HepG2 (cell line): ENCODE measurements around the gene ATP6V1C2.

Experiments used
- MAX ChIP-seq: IDR thresholded peaks from 2 replicates; pipeline ENCODE4 v1.6.1; 2012; ENCODE audit warnings: inconsistent platforms
- PCBP1 ChIP-seq: fragments of 200-400 bp; formaldehyde crosslinking; IDR thresholded peaks from 2 replicates; pipeline ENCODE4 v1.6.1; 2017; ENCODE audit warnings: mild to moderate bottlenecking, low read depth, low read length, borderline replicate concordance
- SAFB2 ChIP-seq: sonication (generic); formaldehyde crosslinking; IDR thresholded peaks from 2 replicates; pipeline ENCODE4 v1.5.1; 2020; ENCODE audit warnings: missing genetic modification reagents, low read depth, mild to moderate bottlenecking, borderline replicate concordance
- SP2 ChIP-seq: sonication (generic); formaldehyde crosslinking; IDR thresholded peaks from 2 replicates; pipeline ENCODE4 v1.5.1; 2020; ENCODE audit warnings: mild to moderate bottlenecking, missing genetic modification reagents
- THAP9 ChIP-seq: sonication (generic); formaldehyde crosslinking; IDR thresholded peaks from 2 replicates; pipeline ENCODE4; 2020; ENCODE audit warnings: missing genetic modification reagents, mild to moderate bottlenecking, borderline replicate concordance
- ZNF124 ChIP-seq: sonication (generic); formaldehyde crosslinking; IDR thresholded peaks from 2 replicates; pipeline ENCODE4 v1.4.0; 2020; ENCODE audit warnings: missing genetic modification reagents
- ZNF234 ChIP-seq: sonication (generic); formaldehyde crosslinking; conservative IDR thresholded peaks from 2 replicates; pipeline ENCODE4 v1.5.1; 2020; ENCODE audit warnings: mild to moderate bottlenecking, missing genetic modification reagents
- ZNF780A ChIP-seq: sonication (generic); formaldehyde crosslinking; IDR thresholded peaks from 2 replicates; pipeline ENCODE4 v1.8.0; 2022; ENCODE audit warnings: mild to moderate bottlenecking, missing genetic modification reagents, moderate library complexity

GRCh38 chr2:10774394-10774793 is 53.0 kb downstream of the ATP6V1C2 start:
- no peak for TF ChIP-seq MAX
- no peak for TF ChIP-seq ZNF234
- TF ChIP-seq PCBP1: no peak
- no peak for TF ChIP-seq ZNF124
- TF ChIP-seq THAP9 (CRISPR knock-in tag): no peak
- no peak for TF ChIP-seq SAFB2 (CRISPR knock-in tag)
- TF ChIP-seq ZNF780A (CRISPR knock-in tag): no peak
- TF ChIP-seq SP2: no peak
